GM23338 (cell line): Measurements from ENCODE around the gene DTNBP1. TPM values are rescaled to one million over a fixed set of nuclear protein-coding genes. Genes with fewer than 3 reads are reported as not detected.
A peak's percentile ranks its signal among the peaks of the same experiment; 100 is the strongest.

Source experiments
- ATAC-seq: fragments of 200-7000 bp; cut with Tn5 transposase; 3 replicates; pipeline ENCODE4 v1.9.1; 2020
- DNase-seq: peaks from one replicate; pipeline ENCODE4 v3.0.0-alpha.2; 2015; ENCODE audit warnings: low spot score
- H2AFZ ChIP-seq: fragments of 200-600 bp; sonication (generic); 2 replicates; pipeline ENCODE4 v1.8.0; 2016; ENCODE audit warnings: antibody characterized with exemption, mild to moderate bottlenecking, moderate library complexity
- H3F3A ChIP-seq: fragments of 200-600 bp; sonication (generic); replicated peaks from 2 replicates; pipeline ENCODE4 v1.8.0; 2017; ENCODE audit warnings: antibody characterized with exemption, mixed run types, low read depth
- H3K27ac ChIP-seq: fragments of 200-600 bp; sonication (generic); 2 replicates; pipeline ENCODE4 v1.6.1; 2016; ENCODE audit warnings: low read depth
- H3K27me3 ChIP-seq: fragments of 200-600 bp; sonication (generic); 2 replicates; pipeline ENCODE4 v1.8.0; 2016; ENCODE audit warnings: mild to moderate bottlenecking, mixed run types, moderate library complexity; ENCODE audit not compliant: insufficient read depth
- H3K36me3 ChIP-seq: fragments of 200-600 bp; sonication (generic); 2 replicates; pipeline ENCODE4 v1.8.0; 2016; ENCODE audit warnings: mild to moderate bottlenecking; ENCODE audit not compliant: insufficient read depth
- H3K4me1 ChIP-seq: fragments of 200-600 bp; sonication (generic); 2 replicates; pipeline ENCODE4 v1.8.0; 2016; ENCODE audit warnings: mild to moderate bottlenecking, moderate library complexity; ENCODE audit not compliant: insufficient read depth
- H3K4me2 ChIP-seq: fragments of 200-600 bp; sonication (generic); 2 replicates; pipeline ENCODE4 v1.7.1; 2017; ENCODE audit warnings: mixed run types
- H3K4me3 ChIP-seq: fragments of 200-600 bp; sonication (generic); 2 replicates; pipeline ENCODE4 v1.6.1; 2016; ENCODE audit warnings: mixed run types
- H3K79me2 ChIP-seq: fragments of 200-600 bp; sonication (generic); replicated peaks from 2 replicates; pipeline ENCODE4 v1.8.0; 2017; ENCODE audit warnings: mild to moderate bottlenecking; ENCODE audit not compliant: insufficient read depth
- H3K9me2 ChIP-seq: fragments of 200-600 bp; sonication (generic); 2 replicates; pipeline ENCODE4 v1.8.0; 2017; ENCODE audit not compliant: insufficient read depth
- H4K20me1 ChIP-seq: fragments of 200-600 bp; sonication (generic); replicated peaks from 2 replicates; pipeline ENCODE4 v1.8.0; 2017; ENCODE audit warnings: mild to moderate bottlenecking; ENCODE audit not compliant: insufficient read depth
- H3K27ac Mint-ChIP-seq: 2 replicates; pipeline ENCODE4 v1.8.0; 2020; ENCODE audit warnings: inconsistent platforms, mild to moderate bottlenecking, moderate library complexity, mixed read lengths
- H3K27me3 Mint-ChIP-seq: 3 replicates; pipeline ENCODE4 v1.8.0; 2022; ENCODE audit warnings: low read depth, mild to moderate bottlenecking, moderate library complexity, mixed read lengths, inconsistent platforms; ENCODE audit not compliant: insufficient read depth, poor library complexity
- H3K36me3 Mint-ChIP-seq: 3 replicates; pipeline ENCODE4 v1.8.0; 2021; ENCODE audit warnings: low read depth, mild to moderate bottlenecking, inconsistent platforms, moderate library complexity, mixed read lengths
- H3K4me1 Mint-ChIP-seq: 3 replicates; pipeline ENCODE4 v1.8.0; 2020; ENCODE audit warnings: mild to moderate bottlenecking, inconsistent platforms, mixed read lengths
- H3K4me3 Mint-ChIP-seq: 3 replicates; pipeline ENCODE4 v1.8.0; 2021; ENCODE audit warnings: moderate library complexity, mild to moderate bottlenecking, inconsistent platforms, mixed read lengths
- H3K9me3 Mint-ChIP-seq: 3 replicates; pipeline ENCODE4 v1.8.0; 2020; ENCODE audit warnings: moderate library complexity, mild to moderate bottlenecking, inconsistent platforms, mixed read lengths
- CREB1 ChIP-seq: fragments of 250-450 bp; sonication (Bioruptor Pico); IDR thresholded peaks from 2 replicates; pipeline ENCODE4 v1.5.0; 2020; ENCODE audit warnings: low read depth, mild to moderate bottlenecking, moderate library complexity
- CTCF ChIP-seq, 2 experiments: fragments of 200-600 bp in 1 of 2; sonication (generic) in 1 of 2; conservative IDR thresholded peaks; 2 replicates each; pipeline versions ENCODE4 v1.5.1 to v1.6.1; 2016 to 2017; ENCODE audit warnings: antibody characterized with exemption in 2 of 2, low read depth in 2 of 2, mild to moderate bottlenecking in 2 of 2, moderate library complexity in 1 of 2
- ETS1 ChIP-seq: IDR thresholded peaks from 2 replicates; pipeline ENCODE4 v1.6.1; 2016; ENCODE audit warnings: antibody characterized with exemption
- EZH2 ChIP-seq: fragments of 200-600 bp; sonication (generic); IDR thresholded peaks from one replicate; pipeline ENCODE4 v1.8.0; 2017; ENCODE audit warnings: antibody characterized with exemption, mild to moderate bottlenecking, low read depth; ENCODE audit not compliant: unreplicated experiment
- NANOG ChIP-seq: IDR thresholded peaks from 2 replicates; pipeline ENCODE4 v1.6.1; 2016; ENCODE audit warnings: antibody characterized with exemption, borderline replicate concordance
- REST ChIP-seq: IDR thresholded peaks from one replicate; pipeline ENCODE4 v1.6.1; 2018; ENCODE audit warnings: antibody characterized with exemption; ENCODE audit not compliant: unreplicated experiment
- polyA plus RNA-seq: library from polyadenylated mRNA; unstranded; fragments of >200 nt; fragmentation: Nextera tagmentation; extraction: Ambion mirVana; gene quantifications from 2 replicates; pipeline ENCODE4 v1.2.1, GENCODE V29; 2016
- total RNA-seq: library from RNA; depleted of rRNA; stranded (reverse); fragments of >200 nt; shearing (Covaris generic); gene quantifications from 2 replicates; pipeline ENCODE4 v1.2.3, GENCODE V29; 2014
- TF ChIP-seq, protein P1 (sequence below): fragments of 250-450 bp; sonication (Bioruptor Pico); IDR thresholded peaks from 2 replicates; pipeline ENCODE4 v1.5.0; 2020; ENCODE audit warnings: mild to moderate bottlenecking, moderate library complexity

Gene DTNBP1
- total and polyA plus RNA-seq, 2 experiments from 2014 or later, result 12.1 to 20.1 TPM

- TF ChIP-seq, protein P1, sequence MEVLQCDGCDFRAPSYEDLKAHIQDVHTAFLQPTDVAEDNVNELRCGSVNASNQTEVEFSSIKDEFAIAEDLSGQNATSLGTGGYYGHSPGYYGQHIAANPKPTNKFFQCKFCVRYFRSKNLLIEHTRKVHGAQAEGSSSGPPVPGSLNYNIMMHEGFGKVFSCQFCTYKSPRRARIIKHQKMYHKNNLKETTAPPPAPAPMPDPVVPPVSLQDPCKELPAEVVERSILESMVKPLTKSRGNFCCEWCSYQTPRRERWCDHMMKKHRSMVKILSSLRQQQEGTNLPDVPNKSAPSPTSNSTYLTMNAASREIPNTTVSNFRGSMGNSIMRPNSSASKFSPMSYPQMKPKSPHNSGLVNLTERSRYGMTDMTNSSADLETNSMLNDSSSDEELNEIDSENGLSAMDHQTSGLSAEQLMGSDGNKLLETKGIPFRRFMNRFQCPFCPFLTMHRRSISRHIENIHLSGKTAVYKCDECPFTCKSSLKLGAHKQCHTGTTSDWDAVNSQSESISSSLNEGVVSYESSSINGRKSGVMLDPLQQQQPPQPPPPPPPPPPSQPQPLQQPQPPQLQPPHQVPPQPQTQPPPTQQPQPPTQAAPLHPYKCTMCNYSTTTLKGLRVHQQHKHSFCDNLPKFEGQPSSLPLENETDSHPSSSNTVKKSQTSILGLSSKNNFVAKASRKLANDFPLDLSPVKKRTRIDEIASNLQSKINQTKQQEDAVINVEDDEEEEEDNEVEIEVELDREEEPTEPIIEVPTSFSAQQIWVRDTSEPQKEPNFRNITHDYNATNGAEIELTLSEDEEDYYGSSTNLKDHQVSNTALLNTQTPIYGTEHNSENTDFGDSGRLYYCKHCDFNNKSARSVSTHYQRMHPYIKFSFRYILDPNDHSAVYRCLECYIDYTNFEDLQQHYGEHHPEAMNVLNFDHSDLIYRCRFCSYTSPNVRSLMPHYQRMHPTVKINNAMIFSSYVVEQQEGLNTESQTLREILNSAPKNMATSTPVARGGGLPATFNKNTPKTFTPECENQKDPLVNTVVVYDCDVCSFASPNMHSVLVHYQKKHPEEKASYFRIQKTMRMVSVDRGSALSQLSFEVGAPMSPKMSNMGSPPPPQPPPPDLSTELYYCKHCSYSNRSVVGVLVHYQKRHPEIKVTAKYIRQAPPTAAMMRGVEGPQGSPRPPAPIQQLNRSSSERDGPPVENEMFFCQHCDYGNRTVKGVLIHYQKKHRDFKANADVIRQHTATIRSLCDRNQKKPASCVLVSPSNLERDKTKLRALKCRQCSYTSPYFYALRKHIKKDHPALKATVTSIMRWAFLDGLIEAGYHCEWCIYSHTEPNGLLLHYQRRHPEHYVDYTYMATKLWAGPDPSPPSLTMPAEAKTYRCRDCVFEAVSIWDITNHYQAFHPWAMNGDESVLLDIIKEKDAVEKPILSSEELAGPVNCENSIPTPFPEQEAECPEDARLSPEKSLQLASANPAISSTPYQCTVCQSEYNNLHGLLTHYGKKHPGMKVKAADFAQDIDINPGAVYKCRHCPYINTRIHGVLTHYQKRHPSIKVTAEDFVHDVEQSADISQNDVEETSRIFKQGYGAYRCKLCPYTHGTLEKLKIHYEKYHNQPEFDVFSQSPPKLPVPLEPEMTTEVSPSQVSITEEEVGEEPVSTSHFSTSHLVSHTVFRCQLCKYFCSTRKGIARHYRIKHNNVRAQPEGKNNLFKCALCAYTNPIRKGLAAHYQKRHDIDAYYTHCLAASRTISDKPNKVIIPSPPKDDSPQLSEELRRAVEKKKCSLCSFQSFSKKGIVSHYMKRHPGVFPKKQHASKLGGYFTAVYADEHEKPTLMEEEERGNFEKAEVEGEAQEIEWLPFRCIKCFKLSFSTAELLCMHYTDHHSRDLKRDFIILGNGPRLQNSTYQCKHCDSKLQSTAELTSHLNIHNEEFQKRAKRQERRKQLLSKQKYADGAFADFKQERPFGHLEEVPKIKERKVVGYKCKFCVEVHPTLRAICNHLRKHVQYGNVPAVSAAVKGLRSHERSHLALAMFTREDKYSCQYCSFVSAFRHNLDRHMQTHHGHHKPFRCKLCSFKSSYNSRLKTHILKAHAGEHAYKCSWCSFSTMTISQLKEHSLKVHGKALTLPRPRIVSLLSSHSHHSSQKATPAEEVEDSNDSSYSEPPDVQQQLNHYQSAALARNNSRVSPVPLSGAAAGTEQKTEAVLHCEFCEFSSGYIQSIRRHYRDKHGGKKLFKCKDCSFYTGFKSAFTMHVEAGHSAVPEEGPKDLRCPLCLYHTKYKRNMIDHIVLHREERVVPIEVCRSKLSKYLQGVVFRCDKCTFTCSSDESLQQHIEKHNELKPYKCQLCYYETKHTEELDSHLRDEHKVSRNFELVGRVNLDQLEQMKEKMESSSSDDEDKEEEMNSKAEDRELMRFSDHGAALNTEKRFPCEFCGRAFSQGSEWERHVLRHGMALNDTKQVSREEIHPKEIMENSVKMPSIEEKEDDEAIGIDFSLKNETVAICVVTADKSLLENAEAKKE, result no peak
- TF ChIP-seq NANOG (no peak), CTCF (conservative IDR thresholded peaks at IDR 0.05; ENCODE audit: low read depth in 2 of 2) (no peak)
Measured at GRCh38 chr6:15511248-15512125, 151.3 kb downstream of the DTNBP1 start (continued).

- no peak overlapping the region for H3K4me2 ChIP-seq
- H3F3A ChIP-seq, result peaks cover 61% of the 10 kb centered on the region
- Mint-ChIP-seq H3K4me3 (no peak overlapping the region), H3K27me3 (peaks cover 74% of the 10 kb centered on the region), H3K27ac (peak overlapping the region; percentile 45), H3K9me3 (peaks cover 6% of the 10 kb centered on the region; the same call in 2 of the 3 replicates), H3K36me3 (peaks cover 98% of the 10 kb centered on the region), H3K4me1 (peaks cover 43% of the 10 kb centered on the region)
- no peaks in the 10 kb centered on the region for H3K9me2 ChIP-seq
- no peak overlapping the region for H3K27ac ChIP-seq
- peaks cover 14% of the 10 kb centered on the region for H3K4me1 ChIP-seq
- H3K4me3 ChIP-seq, result no peak overlapping the region
- ATAC-seq, result no peak
- no peak for DNase-seq
- H3K36me3 ChIP-seq, result peaks cover 64% of the 10 kb centered on the region
- no peak overlapping the region for H2AFZ ChIP-seq
- H3K79me2 ChIP-seq, result peaks cover 78% of the 10 kb centered on the region
- no peaks in the 10 kb centered on the region for H3K27me3 ChIP-seq
- H4K20me1 ChIP-seq, result peaks cover 75% of the 10 kb centered on the region
- TF ChIP-seq NANOG (no peak), EZH2 (no peak), REST (no peak), ETS1 (no peak), CREB1 (CRISPR knock-in tag) (no peak)
Measured at GRCh38 chr6:15510536-15511247, 152.1 kb downstream of the DTNBP1 start.
